ENCODE measurements around the gene HTT.
A peak's percentile ranks its signal among the peaks of the same experiment; 100 is the strongest.

The HTT gene

DNA sequence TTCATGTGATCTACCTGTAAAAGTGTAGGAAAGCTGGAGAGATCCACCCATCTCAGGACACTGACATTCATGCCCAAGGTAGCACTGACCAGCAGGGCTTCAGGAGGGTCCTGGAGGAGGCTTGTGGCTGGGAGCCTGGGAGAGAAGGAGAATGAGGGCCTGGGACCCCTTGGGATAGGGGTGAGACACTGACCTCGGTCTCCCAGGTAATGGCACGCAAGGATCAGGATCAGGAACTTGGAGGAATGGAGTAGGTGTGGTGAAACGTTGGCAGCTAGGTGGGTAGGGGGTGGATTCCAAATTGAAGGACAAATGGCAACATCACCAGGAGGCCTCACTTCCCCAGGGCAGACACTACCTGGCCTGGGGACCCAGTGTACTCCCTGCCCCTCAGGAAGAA is 206.0 kb downstream of the HTT start:
- no peak for DNase-seq

- DNase-seq: no peak
Measured at GRCh38 chr4:3283483-3283882, 209.0 kb downstream of the HTT start.

DNA sequence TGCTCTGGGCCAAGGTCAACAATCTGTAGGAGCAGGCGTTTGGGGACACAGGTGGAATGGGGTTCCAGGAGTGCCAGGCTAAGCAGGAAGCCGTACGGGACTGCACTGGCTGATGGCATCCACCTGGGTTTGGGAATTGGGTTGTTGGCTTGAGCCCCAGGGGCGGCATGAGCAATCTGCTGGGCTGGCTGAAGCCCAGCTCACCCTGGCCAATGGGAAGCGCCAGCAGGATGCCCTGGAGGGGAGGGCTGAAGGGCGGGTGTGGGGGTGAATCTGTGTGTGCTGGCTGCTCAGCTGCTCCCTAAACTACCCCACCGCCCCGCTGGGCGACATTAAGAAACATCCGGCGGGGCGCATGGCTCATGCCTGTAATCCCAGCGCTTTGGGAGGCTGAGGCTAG is 209.4 kb downstream of the HTT start:
- DNase-seq: no peak

GRCh38 chr4:3284734-3285557 is 210.5 kb downstream of the HTT start:
- DNase-seq: no peak

GRCh38 chr4:3285558-3286334 is 211.3 kb downstream of the HTT start:
- no peak for DNase-seq

- DNase-seq: no peak
Measured at GRCh38 chr4:3286335-3287175, 212.1 kb downstream of the HTT start.

- DNase-seq: no peak
Measured at GRCh38 chr4:3287271-3287971, 212.9 kb downstream of the HTT start.

DNA sequence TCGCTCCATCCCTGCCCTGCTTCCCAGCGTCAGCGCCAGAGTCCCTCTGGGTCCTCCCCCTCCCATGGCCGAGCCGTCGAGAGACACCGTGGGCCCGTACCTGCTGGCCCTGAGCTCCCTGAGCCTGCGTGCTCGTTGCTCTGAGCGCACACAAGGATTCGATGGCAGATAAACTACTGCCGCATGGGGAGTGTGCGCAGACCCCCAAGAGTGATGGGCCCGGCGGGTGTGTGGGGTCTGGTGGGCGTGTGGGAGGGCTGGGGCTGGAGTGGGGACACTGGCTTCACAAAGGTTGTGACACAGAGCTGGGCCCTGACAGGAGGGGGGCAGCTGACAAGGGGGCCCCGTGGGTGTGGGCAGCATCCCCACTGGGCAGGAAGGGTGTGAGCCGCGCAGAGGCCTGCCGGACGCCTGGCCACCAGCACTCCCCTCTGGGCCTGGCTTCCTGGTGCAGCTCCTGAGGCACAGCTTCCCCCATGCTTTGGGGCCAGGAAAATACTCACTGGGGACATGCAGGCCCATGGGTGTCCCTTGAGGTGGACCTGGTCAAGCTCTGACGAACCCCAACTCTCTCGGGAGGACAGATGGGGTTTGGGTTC is 213.6 kb downstream of the HTT start:
- DNase-seq: no peak

GRCh38 chr4:3288571-3289094 is 214.2 kb downstream of the HTT start:
- no peak for DNase-seq

GRCh38 chr4:3290476-3290875 is 216.0 kb downstream of the HTT start:
- DNase-seq: no peak

- DNase-seq: no peak
Measured at GRCh38 chr4:3290889-3291321, 216.4 kb downstream of the HTT start.

DNA sequence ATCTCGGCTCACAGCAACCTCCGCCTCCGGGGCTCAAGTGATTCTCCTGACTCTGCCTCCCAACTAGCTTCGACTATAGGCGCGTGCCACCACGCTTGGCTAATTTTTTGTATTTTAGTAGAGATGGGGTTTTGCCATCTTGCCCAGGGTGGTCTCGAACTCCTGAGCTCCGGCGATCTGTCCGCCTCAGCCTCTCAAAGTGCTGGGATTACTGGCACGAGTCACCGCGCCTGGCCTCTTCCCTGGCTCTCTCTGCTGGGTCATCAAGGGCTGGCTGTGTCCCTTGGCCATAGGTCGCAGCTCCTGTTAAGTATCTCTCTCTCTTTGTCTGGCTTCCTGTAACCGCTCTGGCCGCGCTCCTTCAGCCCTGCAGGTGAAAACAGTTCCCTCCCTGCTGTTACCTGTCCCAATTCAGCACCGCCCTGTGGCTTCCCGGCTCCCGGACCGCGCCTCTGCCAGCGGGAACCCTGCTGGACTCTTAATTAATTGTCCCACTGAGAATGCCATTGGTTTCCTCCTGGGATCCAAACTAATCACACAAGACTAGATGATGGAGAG is 217.0 kb downstream of the HTT start:
- no peak for DNase-seq

DNA sequence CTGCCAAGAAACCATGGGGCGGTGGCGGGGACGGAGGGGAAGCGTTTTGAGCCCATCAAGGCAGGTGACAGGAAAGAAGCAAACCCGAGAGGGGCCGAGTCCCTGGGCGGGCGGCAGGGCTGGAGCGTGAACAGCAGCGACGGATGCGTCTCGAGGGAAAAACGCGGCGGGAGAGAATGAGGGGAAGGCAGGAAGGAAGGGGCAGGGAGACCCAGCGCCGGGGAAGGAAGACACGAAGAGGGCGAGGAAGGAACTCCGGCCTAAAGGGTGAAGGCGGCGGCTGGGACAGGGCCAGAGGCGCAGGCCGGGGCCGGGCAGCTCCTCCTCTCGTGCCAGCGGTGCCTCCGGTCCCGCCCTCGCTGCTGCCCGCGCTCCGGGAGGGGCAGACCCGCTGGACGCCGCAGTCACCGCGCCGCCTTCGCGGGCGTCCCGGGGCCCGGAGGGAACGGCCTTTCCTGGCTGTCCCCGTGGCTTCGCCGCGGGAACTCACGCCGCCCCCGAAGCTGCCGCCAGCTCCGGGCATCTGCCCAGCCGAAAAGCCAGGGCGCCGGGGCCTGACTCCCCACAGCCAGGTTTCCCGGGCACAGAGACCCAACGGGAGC is 217.6 kb downstream of the HTT start:
- no peak for DNase-seq

- DNase-seq: peak; percentile 87
Measured at GRCh38 chr4:3292571-3293400, 218.3 kb downstream of the HTT start, which contains the start of gene RGS12. Gene RGS12 (plus strand): TSS chr4:3293021. CDS start chr4:3316171, 23,150 bp downstream.
